Measurements from ENCODE around the gene C2orf76.

GRCh38 chr2:119316066-119316465, 50.6 kb downstream of the C2orf76 start:
- TF ChIP-seq CTCF (IDR thresholded peaks at IDR 0.05; ENCODE audit: borderline replicate concordance, extremely low read depth, low read length, poor library complexity, severe bottlenecking) (no peak), EZH2 (IDR thresholded peaks at IDR 0.05; ENCODE audit: borderline replicate concordance, low read depth, low read length, severe bottlenecking) (no peak)
